Sciatic nerve (tissue), 2 donors: ENCODE data around the gene SEL1L. TPM values are rescaled to one million over a fixed set of nuclear protein-coding genes. Genes with fewer than 3 reads are reported as not detected.
"Not testable (repeated sequence)": the region's sequence is repeated elsewhere in the genome, so short reads cannot be mapped to it uniquely, and the experiment has no call there.

Experiments used
- ATAC-seq: fragments of 200-7000 bp; cut with Tn5 transposase; one replicate; pipeline ENCODE4 v1.9.1; 2020; ENCODE audit warnings: mild to moderate bottlenecking, moderate library complexity
- DNase-seq: peaks from one replicate; pipeline ENCODE4 v3.0.0-alpha.2; 2020; ENCODE audit warnings: low spot score
- intact Hi-C: fragments of 100-400 bp; cut with DNase I; formaldehyde crosslinking; loops from one replicate; pipeline ENCODE4 v1.14.2; 2022
- total RNA-seq: library from RNA; stranded (reverse); fragmentation: NEBNext Ultra II Directional; extraction: Animal tissue kit (Norgen Biotek cat#: 25700); gene quantifications from one replicate; pipeline ENCODE4 v1.2.1, GENCODE V29; 2021
- donor health status: DM: no; HTN: no; CAD: no.
- donor health status: DM: no; HTN: no; CAD: no.

Gene SEL1L
- total RNA-seq, 1 donor from 2014 or later: 87.7 TPM

DNA sequence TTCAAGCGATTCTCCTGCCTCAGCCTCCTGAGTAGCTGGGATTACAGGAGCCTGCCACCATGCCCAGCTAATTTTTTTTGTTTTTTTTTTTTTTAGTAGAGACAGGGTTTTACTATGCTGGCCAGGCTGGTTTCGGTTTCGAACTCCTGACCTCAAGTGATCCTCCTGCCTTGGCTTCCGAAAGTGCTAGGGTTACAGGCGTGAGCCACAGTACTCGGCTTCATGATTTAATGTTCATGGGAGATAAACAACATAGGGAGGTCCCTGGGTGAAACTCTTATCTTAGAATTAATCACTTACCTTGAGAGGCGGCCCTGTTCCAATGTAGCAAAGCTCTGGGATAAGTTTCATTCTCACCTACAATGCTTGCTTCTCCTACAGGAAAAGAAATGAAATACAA is 48.3 kb downstream of the SEL1L start:
- ATAC-seq (no peak), DNase-seq (no peak)
- intact Hi-C loops: no loop called here

GRCh38 chr14:81484120-81484519 is 49.5 kb downstream of the SEL1L start:
- intact Hi-C loops: no loop called here
- DNase-seq: no peak
- no peak for ATAC-seq

DNA sequence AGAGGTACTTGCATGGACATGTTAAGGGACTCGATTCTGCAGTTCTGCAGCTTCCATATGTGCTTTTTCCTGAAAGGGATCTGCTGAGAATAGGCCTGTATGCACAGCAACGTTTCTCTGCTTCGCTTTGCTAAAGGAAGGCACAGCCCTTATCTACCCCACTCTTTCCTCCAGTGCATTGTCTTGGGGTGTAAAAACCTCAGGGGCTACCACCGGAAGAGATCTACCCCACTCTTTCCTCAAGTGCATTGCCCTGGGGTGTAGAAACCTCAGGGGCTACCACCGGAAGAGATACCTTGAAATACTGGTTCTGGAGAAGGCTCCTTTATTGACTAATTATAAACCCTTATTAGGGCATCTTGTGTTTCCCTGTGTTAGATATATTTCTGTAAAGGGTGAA is 52.9 kb downstream of the SEL1L start:
- intact Hi-C loops: no loop called here
- DNase-seq (no peak), ATAC-seq (no peak)

DNA sequence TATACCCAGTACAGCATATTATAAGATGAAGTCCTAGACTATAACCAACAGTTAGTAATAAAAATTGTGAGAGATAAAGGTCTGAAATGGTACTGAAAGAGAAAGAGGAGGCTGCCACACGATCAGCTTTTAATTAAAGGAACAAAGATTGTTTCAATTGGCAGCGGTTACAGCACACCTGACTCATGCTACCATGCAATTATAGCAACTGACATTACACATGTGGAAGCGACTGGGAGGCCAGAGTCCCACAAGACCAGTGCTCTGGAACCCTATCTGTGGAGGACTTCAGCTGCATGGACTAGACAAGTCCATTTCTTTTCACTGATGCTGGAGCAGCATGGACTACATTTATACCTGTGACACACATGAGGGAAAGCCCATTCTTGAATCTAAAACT is 55.2 kb downstream of the SEL1L start:
- DNase-seq: no peak
- ATAC-seq: no peak
- intact Hi-C loops: no loop called here

GRCh38 chr14:81476816-81477215 is 56.8 kb downstream of the SEL1L start:
- intact Hi-C loops: no loop called here
- no peak for ATAC-seq
- no peak for DNase-seq

- no peak for DNase-seq
- intact Hi-C loops: no loop called here
- ATAC-seq: no peak
Measured at GRCh38 chr14:81474685-81475324, 58.8 kb downstream of the SEL1L start.

DNA sequence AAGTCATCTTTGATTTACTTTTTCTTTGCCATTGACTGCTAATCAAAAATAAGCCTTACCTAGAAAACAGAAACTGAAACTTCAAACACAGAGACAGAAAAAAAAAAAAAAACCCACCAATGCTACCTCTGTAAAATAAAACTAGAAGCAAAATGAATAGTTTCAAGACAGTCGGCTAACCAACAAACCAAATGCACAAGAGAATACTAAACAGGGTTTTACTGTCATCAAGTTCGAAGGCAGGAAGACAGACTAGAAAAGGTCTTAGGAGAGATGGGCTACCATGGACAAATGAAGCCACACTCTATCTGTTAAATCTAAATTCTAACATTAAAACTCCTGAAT is 59.5 kb downstream of the SEL1L start:
- ATAC-seq: no peak
- intact Hi-C loops: no loop called here

DNA sequence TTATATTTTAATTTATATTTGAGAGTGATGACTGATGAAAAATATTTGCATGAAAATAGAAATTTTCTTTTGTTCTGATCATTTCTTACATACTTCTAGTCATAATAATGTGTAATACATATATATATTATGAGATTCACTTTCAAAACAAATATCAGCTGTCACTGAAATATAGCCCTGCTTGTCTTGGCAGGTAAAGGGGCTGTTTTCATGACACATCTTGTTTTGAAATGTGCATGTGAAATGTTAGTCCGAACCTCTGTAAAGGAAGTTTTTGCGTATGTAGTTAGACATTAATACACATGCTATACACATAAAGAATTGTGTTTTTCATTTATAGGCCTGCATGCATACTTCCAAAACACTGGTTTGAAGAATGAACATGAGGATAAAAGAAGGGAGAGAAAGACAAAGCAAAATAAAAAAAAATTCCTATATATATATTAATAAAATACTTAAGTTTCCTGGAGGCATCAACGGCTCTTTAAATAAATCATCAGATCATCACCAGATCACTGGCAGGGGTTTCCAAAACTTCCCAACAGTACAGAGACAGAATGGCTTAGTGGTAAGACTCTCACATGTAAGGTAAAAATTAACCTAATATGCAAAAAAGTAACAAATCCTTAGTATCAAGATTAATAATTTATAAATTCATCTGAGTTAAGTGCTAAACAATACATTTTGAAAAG is 60.1 kb downstream of the SEL1L start:
- intact Hi-C loops: no loop called here
- no peak for DNase-seq
- ATAC-seq: no peak

More for the DNA sequence above, 59.5 kb downstream of the SEL1L start:
- no peak for DNase-seq

DNA sequence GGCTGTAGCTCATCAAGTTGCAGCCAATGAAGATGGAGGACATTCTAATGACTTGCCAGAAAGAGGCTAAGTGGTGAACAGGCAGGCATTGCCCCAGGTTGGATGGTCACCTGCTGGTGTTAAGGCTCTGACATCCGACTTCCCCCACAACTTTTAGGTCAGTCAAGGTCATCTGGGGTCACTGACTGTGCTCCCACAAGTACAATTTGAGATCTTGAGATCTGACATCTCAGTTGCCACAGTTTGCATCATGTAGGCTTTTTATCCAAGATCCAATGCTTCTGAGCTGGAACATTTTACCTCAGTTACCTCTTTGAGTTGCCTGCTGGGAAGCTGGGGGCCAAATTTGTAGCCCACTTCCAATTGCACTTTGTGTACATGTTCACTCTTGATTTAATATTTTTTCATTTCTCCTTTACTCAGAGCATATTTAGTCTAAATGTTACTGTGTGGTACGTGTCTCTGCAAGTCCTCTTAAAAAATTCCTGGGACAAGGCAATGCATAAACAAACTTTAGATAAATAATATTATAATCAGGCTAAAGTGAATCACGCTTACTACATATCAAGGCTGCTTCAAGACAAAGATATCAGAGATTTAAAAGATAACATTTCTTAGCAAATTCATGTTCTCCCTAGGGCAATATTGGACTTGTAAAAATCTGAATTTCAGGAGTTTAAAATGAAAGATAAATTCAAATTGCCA is 61.4 kb downstream of the SEL1L start:
- ATAC-seq (no peak), DNase-seq (no peak)
- intact Hi-C loops: no loop called here

- DNase-seq (no peak), ATAC-seq (no peak)
- intact Hi-C loops: no loop called here
Measured at GRCh38 chr14:81471062-81471461, 62.6 kb downstream of the SEL1L start.

GRCh38 chr14:81470557-81470826 is 63.2 kb downstream of the SEL1L start:
- ATAC-seq, DNase-seq, intact Hi-C loops: not testable (repeated sequence)

DNA sequence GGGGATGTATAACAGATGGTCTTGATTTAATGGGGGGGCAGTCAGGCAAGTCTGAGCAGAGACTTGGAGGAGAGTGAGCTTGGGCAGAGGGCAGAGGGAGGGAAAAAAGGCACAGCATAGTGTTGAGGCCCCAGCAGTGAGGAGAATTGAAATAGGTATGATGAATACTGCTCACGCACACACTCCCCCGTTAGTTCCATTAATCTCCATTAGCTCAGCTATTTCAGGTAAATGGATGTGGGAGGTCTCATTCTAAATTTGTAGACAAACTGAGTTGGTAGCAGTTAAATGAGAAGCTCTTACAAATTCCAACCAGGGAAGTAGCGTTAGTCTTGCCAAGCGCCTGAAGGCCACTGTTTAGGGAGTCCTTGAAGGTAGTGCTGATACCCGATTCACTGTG is 66.8 kb downstream of the SEL1L start:
- intact Hi-C loops: loop anchor here (10.0 kb wide), 2 partner anchors 472 to 1722 kb away; no protein-coding TSS in a partner anchor
- no peak for ATAC-seq
- no peak for DNase-seq

DNA sequence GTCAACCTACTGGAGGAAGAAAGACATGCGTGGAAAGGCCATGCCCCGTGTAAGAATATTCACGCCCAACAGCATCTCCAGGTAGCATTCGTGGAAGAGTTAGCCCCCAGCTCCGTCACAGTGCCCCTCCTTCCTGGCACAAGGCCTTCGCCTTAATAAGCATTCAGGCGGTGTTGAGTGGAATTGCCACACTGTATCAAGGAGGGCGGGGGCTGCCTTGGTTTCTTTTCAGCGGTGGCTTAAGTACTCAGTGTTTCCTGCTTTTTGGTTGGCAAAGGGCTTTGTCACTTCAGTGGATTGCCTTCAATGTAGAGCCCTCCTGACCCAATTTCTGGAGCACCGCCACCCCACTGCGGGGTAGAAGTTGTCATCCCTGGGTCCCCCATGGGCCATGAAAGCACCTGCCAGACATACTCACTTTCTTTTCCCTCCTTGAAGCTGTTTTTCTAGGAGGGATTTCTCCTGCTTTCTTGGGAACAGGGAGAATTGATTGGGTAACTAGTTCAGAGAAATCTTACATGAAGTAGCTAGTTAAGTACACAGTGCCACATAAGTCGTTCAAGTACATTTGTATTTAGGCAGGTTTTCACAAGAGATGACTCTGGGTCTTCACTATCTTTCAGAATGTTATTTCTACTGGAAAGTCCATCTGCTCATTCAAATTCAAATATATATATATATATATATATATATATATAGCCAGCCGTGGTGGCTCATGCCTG is 68.0 kb downstream of the SEL1L start:
- intact Hi-C loops: loop anchor here (10.0 kb wide), 2 partner anchors 471 to 1721 kb away; no protein-coding TSS in a partner anchor
- no peak for ATAC-seq
- no peak for DNase-seq

- intact Hi-C loops: loop anchor here (10.0 kb wide), 2 partner anchors 470 to 1720 kb away; no protein-coding TSS in a partner anchor
- ATAC-seq, DNase-seq: not testable (repeated sequence)
Measured at GRCh38 chr14:81465003-81465392, 68.7 kb downstream of the SEL1L start.

GRCh38 chr14:81464253-81465002 is 69.2 kb downstream of the SEL1L start:
- DNase-seq: no peak
- peak; percentile 70 for ATAC-seq
- intact Hi-C loops: loop anchor here (10.0 kb wide), 2 partner anchors 470 to 1720 kb away; no protein-coding TSS in a partner anchor

DNA sequence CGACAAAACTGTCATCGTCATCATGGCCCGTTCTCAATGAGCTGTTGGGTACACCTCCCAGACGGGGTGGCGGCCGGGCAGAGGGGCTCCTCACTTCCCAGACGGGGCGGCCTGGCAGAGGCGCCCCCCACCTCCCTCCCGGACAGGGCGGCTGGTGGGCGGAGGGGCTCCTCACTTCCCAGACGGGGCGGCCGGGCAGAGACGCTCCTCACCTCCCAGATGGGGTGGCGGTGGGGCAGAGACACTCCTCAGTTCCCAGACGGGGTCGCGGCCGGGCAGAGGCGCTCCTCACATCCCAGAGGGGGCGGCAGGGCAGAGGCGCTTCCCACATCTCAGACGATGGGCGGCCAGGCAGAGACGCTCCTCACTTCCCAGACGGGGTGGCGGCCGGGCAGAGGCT is 71.3 kb downstream of the SEL1L start:
- not testable (repeated sequence) for ATAC-seq, DNase-seq
- intact Hi-C loops: loop anchor here (10.0 kb wide), 2 partner anchors 468 to 1718 kb away; no protein-coding TSS in a partner anchor

- intact Hi-C loops: loop anchor here (10.0 kb wide), 2 partner anchors 465 to 1715 kb away; no protein-coding TSS in a partner anchor
- ATAC-seq: no peak
- no peak for DNase-seq
Measured at GRCh38 chr14:81459912-81460311, 73.7 kb downstream of the SEL1L start.

GRCh38 chr14:81458352-81458751 is 75.3 kb downstream of the SEL1L start:
- DNase-seq (no peak), ATAC-seq (peak; percentile 19)
- intact Hi-C loops: no loop called here

GRCh38 chr14:81455390-81455789 is 78.3 kb downstream of the SEL1L start:
- no peak for ATAC-seq
- intact Hi-C loops: no loop called here
- no peak for DNase-seq
